Omental fat pad (tissue), 4 donors: ENCODE measurements around the gene LTK. TPM values are rescaled to one million over a fixed set of nuclear protein-coding genes. Genes with fewer than 3 reads are reported as not detected.

Source experiments
- ATAC-seq: fragments of 150-250 bp; one replicate; pipeline ENCODE4 v1.9.1; 2016; ENCODE audit warnings: mild to moderate bottlenecking, moderate library complexity; ENCODE audit not compliant: low FRiP score
- DNase-seq: peaks from one replicate; pipeline ENCODE4 v3.0.0-alpha.2; 2019; ENCODE audit warnings: low spot score
- CTCF ChIP-seq, 3 donors: fragments of 450-650 bp; IDR thresholded peaks; one replicate each; pipeline ENCODE4 v1.5.1; 2016 to 2017; ENCODE audit warnings: antibody characterized with exemption in 3 of 3, mild to moderate bottlenecking in 3 of 3, moderate library complexity in 2 of 3
- total RNA-seq, 4 donors: library from RNA; depleted of rRNA; stranded (reverse); fragments of >200 nt; gene quantifications; one replicate each; pipeline ENCODE4 v1.1.0, GENCODE V29; 2016

The LTK gene
- total RNA-seq, 4 donors from 2014 or later = 0.19 to 1.3 (median 0.84) TPM; not detected in 1

- DNase-seq (no peak), ATAC-seq (no peak)
- TF ChIP-seq CTCF (IDR thresholded peaks at IDR 0.05) = no peak
Measured at GRCh38 chr15:41499109-41499851, 14.3 kb downstream of the LTK start.

GRCh38 chr15:41498657-41499056 lies 15.0 kb downstream of the LTK start:
- ATAC-seq (no peak), DNase-seq (no peak)
- no peak for TF ChIP-seq CTCF (IDR thresholded peaks at IDR 0.05)

- DNase-seq (no peak), ATAC-seq (no peak)
- TF ChIP-seq CTCF (IDR thresholded peaks at IDR 0.05) = no peak
Measured at GRCh38 chr15:41495736-41496599, 17.7 kb downstream of the LTK start.

GRCh38 chr15:41494922-41495735 lies 18.5 kb downstream of the LTK start:
- no peak for TF ChIP-seq CTCF (IDR thresholded peaks at IDR 0.05)
- no peak for ATAC-seq
- no peak for DNase-seq

- no peak for DNase-seq
- no peak for TF ChIP-seq CTCF (IDR thresholded peaks at IDR 0.05)
- peak; percentile 16 for ATAC-seq
Measured at GRCh38 chr15:41494190-41494921, 19.3 kb downstream of the LTK start.

GRCh38 chr15:41493902-41494189 lies 19.8 kb downstream of the LTK start:
- TF ChIP-seq CTCF (IDR thresholded peaks at IDR 0.05) = no peak
- ATAC-seq (peak; percentile 4), DNase-seq (no peak)
